Stimulated activated CD4-positive, alpha-beta T cell treated with anti-CD3 and anti-CD28 coated beads, Interleukin-12 subunit alpha, Interleukin-12 subunit beta, amount 100 ng/mL, for 4 hours (primary cell): ENCODE results near the gene C2orf76.

Source experiments
- DNase-seq: peaks from one replicate; pipeline ENCODE4 v3.0.0-alpha.2; 2020

The C2orf76 gene

GRCh38 chr2:119260646-119261492 lies 105.8 kb downstream of the C2orf76 start:
- DNase-seq = no peak

GRCh38 chr2:119259296-119259860 lies 107.3 kb downstream of the C2orf76 start:
- no peak for DNase-seq

- DNase-seq = no peak
These were observed 109.4 kb downstream of the C2orf76 start for GRCh38 chr2:119257198-119257597.

GRCh38 chr2:119256582-119256921 lies 110.1 kb downstream of the C2orf76 start:
- no peak for DNase-seq

- no peak for DNase-seq
These were observed 110.7 kb downstream of the C2orf76 start for GRCh38 chr2:119255760-119256581.

- DNase-seq = no peak
These were observed 112.0 kb downstream of the C2orf76 start for GRCh38 chr2:119254601-119255080.

- no peak for DNase-seq
These were observed 112.7 kb downstream of the C2orf76 start for GRCh38 chr2:119253760-119254600.

- DNase-seq = no peak
These were observed 113.4 kb downstream of the C2orf76 start for GRCh38 chr2:119253114-119253702.
